ENCODE results near the gene LTO1. TPM values are rescaled to one million over a fixed set of nuclear protein-coding genes. Genes with fewer than 3 reads are reported as not detected.

LTO1 gene
- total and polyA plus RNA-seq, 2 experiments from 2014 or later = 20.1 to 23.3 TPM

DNA sequence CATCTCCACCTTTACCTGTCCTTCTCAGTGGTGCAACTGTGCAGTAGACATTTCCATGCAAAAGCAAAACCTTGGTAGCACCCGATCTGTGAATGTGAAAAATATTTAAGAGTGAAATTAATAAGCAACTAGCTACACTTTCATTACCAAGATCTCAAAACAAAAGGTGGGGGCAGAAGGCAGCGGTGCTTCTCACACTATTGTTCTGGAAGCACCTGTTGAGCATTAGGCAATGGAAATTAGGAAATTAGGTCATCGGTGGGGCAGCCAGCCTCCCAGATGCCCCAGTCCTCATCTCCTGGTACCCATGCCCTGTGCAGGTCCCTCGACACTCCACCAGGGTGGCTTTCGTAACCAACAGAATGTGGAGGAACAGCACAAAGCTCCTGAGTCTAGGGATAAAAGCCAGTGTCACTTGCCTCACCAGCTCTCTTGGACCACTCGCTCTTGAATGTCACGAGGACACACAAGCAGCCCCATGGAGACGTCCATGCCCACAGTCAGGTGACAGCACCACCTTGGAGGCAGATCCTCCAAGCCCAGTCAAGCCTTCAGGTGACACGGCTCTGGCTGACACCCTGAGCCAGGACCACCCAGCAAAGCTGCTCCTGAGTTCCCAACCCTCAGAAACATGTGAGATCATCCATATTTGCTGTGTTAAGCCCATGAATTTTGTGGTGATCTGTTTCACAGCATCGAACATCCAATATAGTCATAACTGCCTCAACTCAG is 3.3 kb downstream of the LTO1 start:
- Histone ChIP-seq H4K20me1 (replicated peaks; ENCODE audit: insufficient read depth) (peaks cover 4% of the 10 kb centered on the region; the same call in 1 of the 2 replicates), H3K36me3 (ENCODE audit: insufficient read depth) (peaks cover 6% of the 10 kb centered on the region; the same call in 1 of the 2 replicates), H3K27me3 (ENCODE audit: insufficient read depth) (no peaks in the 10 kb centered on the region), H3K4me1 (ENCODE audit: insufficient read depth) (peaks cover 6% of the 10 kb centered on the region), H3F3A (replicated peaks; ENCODE audit: low read depth) (peaks cover 13% of the 10 kb centered on the region; the same call in 1 of the 2 replicates), H3K27ac (ENCODE audit: low read depth) (no peak overlapping the region), H3K4me2 (no peak overlapping the region), H2AFZ (no peak overlapping the region), H3K9me2 (ENCODE audit: insufficient read depth) (no peaks in the 10 kb centered on the region), H3K4me3 (no peak overlapping the region), H3K79me2 (replicated peaks; ENCODE audit: insufficient read depth) (peaks cover 33% of the 10 kb centered on the region)
- ATAC-seq (no peak), DNase-seq (ENCODE audit: low spot score) (no peak)
- Mint-ChIP-seq H3K4me3 (no peak overlapping the region), H3K27ac (no peak overlapping the region), H3K9me3 (no peaks in the 10 kb centered on the region), H3K4me1 (peaks cover 10% of the 10 kb centered on the region; the same call in 2 of the 3 replicates), H3K36me3 (ENCODE audit: low read depth) (peaks cover 39% of the 10 kb centered on the region), H3K27me3 (ENCODE audit: insufficient read depth, low read depth, poor library complexity) (peaks cover 7% of the 10 kb centered on the region)
- TF ChIP-seq ZNF462 (CRISPR knock-in tag; IDR thresholded peaks at IDR 0.05) (no peak), EZH2 (IDR thresholded peaks at IDR 0.05; ENCODE audit: low read depth, unreplicated experiment) (no peak), ZNF114 (CRISPR knock-in tag; IDR thresholded peaks at IDR 0.05) (no peak), NANOG (IDR thresholded peaks at IDR 0.05; ENCODE audit: borderline replicate concordance) (no peak), CTCF (conservative IDR thresholded peaks at IDR 0.05; ENCODE audit: low read depth in 2 of 2) (no peak), CREB1 (CRISPR knock-in tag; IDR thresholded peaks at IDR 0.05; ENCODE audit: low read depth) (no peak)

Measured in GM23338 (cell line).